H9 (cell line): ENCODE data around the gene GPAT3. TPM values are rescaled to one million over a fixed set of nuclear protein-coding genes. Genes with fewer than 3 reads are reported as not detected.

Experiments used
- DNase-seq: peaks from one replicate; pipeline ENCODE4 v3.0.0-alpha.2; 2017
- H2AFZ ChIP-seq: one replicate; pipeline ENCODE4 v1.6.1; 2013; ENCODE audit warnings: mild to moderate bottlenecking, low read length, control low read depth, moderate library complexity
- H2AK5ac ChIP-seq: 2 replicates; pipeline ENCODE4 v1.6.1; 2013; ENCODE audit warnings: low read length, control low read depth, mixed read lengths; ENCODE audit not compliant: insufficient read length
- H2BK120ac ChIP-seq: one replicate; pipeline ENCODE4 v1.6.1; 2013; ENCODE audit warnings: low read depth, mild to moderate bottlenecking, low read length, control low read depth, inconsistent platforms; ENCODE audit not compliant: poor library complexity, severe bottlenecking
- H2BK12ac ChIP-seq: 2 replicates; pipeline ENCODE4 v1.6.1; 2013; ENCODE audit warnings: low read length, control low read depth, mixed read lengths, low read depth; ENCODE audit not compliant: insufficient read length
- H2BK15ac ChIP-seq: 2 replicates; pipeline ENCODE4 v1.6.1; 2013; ENCODE audit warnings: low read depth, low read length, control low read depth
- H2BK20ac ChIP-seq: one replicate; pipeline ENCODE4 v1.6.1; 2013; ENCODE audit warnings: low read depth, mild to moderate bottlenecking, low read length, control low read depth, inconsistent platforms; ENCODE audit not compliant: poor library complexity, severe bottlenecking
- H2BK5ac ChIP-seq: 2 replicates; pipeline ENCODE4 v1.6.1; 2013; ENCODE audit warnings: low read length, control low read depth, mixed read lengths; ENCODE audit not compliant: insufficient read length
- H3K14ac ChIP-seq: 2 replicates; pipeline ENCODE4 v1.6.1; 2013; ENCODE audit warnings: low read length, control low read depth; ENCODE audit not compliant: insufficient read depth
- H3K18ac ChIP-seq: 2 replicates; pipeline ENCODE4 v1.6.1; 2013; ENCODE audit warnings: low read depth, mild to moderate bottlenecking, mixed read lengths, low read length, control low read depth; ENCODE audit not compliant: insufficient read length
- H3K23ac ChIP-seq: 2 replicates; pipeline ENCODE4 v1.6.1; 2013; ENCODE audit warnings: low read length, control low read depth, mixed read lengths, low read depth; ENCODE audit not compliant: insufficient read length
- H3K23me2 ChIP-seq: 2 replicates; pipeline ENCODE4 v1.6.1; 2013; ENCODE audit warnings: low read depth, mild to moderate bottlenecking, mixed read lengths, low read length, control low read depth; ENCODE audit not compliant: insufficient read length, poor library complexity, severe bottlenecking
- H3K27ac ChIP-seq: 2 replicates; pipeline ENCODE4 v1.5.1; 2013; ENCODE audit warnings: low read length, control low read depth, mixed read lengths, low read depth; ENCODE audit not compliant: insufficient read length
- H3K27me3 ChIP-seq: 2 replicates; pipeline ENCODE4 v1.6.1; 2013; ENCODE audit warnings: low read length, control low read depth, inconsistent platforms; ENCODE audit not compliant: insufficient read depth
- H3K4ac ChIP-seq: 2 replicates; pipeline ENCODE4 v1.6.1; 2013; ENCODE audit warnings: low read depth, mild to moderate bottlenecking, control low read depth, inconsistent platforms, low read length, moderate library complexity
- H3K4me1 ChIP-seq: 2 replicates; pipeline ENCODE4 v1.6.1; 2013; ENCODE audit warnings: low read length, control low read depth, inconsistent platforms; ENCODE audit not compliant: insufficient read depth
- H3K4me2 ChIP-seq: 2 replicates; pipeline ENCODE4 v1.6.1; 2013; ENCODE audit warnings: low read length, control low read depth, mixed read lengths; ENCODE audit not compliant: insufficient read length, insufficient read depth
- H3K56ac ChIP-seq: 2 replicates; pipeline ENCODE4 v1.6.1; 2013; ENCODE audit warnings: low read depth, mild to moderate bottlenecking, mixed read lengths, low read length, control low read depth; ENCODE audit not compliant: insufficient read length
- H3K79me1 ChIP-seq: 2 replicates; pipeline ENCODE4 v1.6.1; 2013; ENCODE audit warnings: low read depth, mild to moderate bottlenecking, moderate library complexity, low read length, control low read depth, inconsistent platforms; ENCODE audit not compliant: insufficient read depth, poor library complexity, severe bottlenecking
- H3K79me2 ChIP-seq: 2 replicates; pipeline ENCODE4 v1.6.1; 2013; ENCODE audit warnings: low read length, control low read depth, inconsistent platforms; ENCODE audit not compliant: insufficient read depth
- H3K9ac ChIP-seq: 2 replicates; pipeline ENCODE4 v1.6.1; 2013; ENCODE audit warnings: low read length, control low read depth, mixed read lengths; ENCODE audit not compliant: insufficient read length; ENCODE audit errors: extremely low read depth
- H3K9me3 ChIP-seq: one replicate; pipeline ENCODE4 v1.6.1; 2013; ENCODE audit warnings: low read depth, low read length, inconsistent platforms; ENCODE audit not compliant: control insufficient read depth
- H3T11ph ChIP-seq: one replicate; pipeline ENCODE4 v1.6.1; 2013; ENCODE audit warnings: mild to moderate bottlenecking, low read length, control low read depth, inconsistent platforms
- H4K20me1 ChIP-seq: one replicate; pipeline ENCODE4 v1.6.1; 2013; ENCODE audit not compliant: control insufficient read depth, insufficient read length, insufficient read depth
- H4K5ac ChIP-seq: 2 replicates; pipeline ENCODE4 v1.6.1; 2013; ENCODE audit warnings: low read depth, mild to moderate bottlenecking, mixed read lengths, low read length, control low read depth; ENCODE audit not compliant: insufficient read length
- H4K8ac ChIP-seq: replicated peaks from 2 replicates; pipeline ENCODE4 v1.6.1; 2013; ENCODE audit warnings: low read length, control low read depth, mixed read lengths, low read depth; ENCODE audit not compliant: insufficient read length
- H4K91ac ChIP-seq: 2 replicates; pipeline ENCODE4 v1.6.1; 2013; ENCODE audit warnings: low read depth, mild to moderate bottlenecking, moderate library complexity, mixed read lengths, low read length, control low read depth; ENCODE audit not compliant: insufficient read length
- H3K27ac Mint-ChIP-seq, 3 experiments: 2 replicates in 2 of 3; 3 replicates in 1 of 3; pipeline ENCODE4 v1.8.0; 2020 to 2021; ENCODE audit warnings: mixed read lengths in 3 of 3, mild to moderate bottlenecking in 1 of 3, moderate library complexity in 1 of 3
- H3K27me3 Mint-ChIP-seq: 2 replicates; pipeline ENCODE4 v1.8.0; 2021; ENCODE audit warnings: low read depth, mild to moderate bottlenecking, moderate library complexity, mixed read lengths
- H3K36me3 Mint-ChIP-seq, 3 experiments: 2 replicates in 2 of 3; 3 replicates in 1 of 3; pipeline ENCODE4 v1.8.0; 2020 to 2021; ENCODE audit warnings: low read depth in 3 of 3, mixed read lengths in 3 of 3; ENCODE audit not compliant: insufficient read depth in 1 of 3
- H3K4me1 Mint-ChIP-seq, 2 experiments: 2 replicates each; pipeline ENCODE4 v1.8.0; 2020; ENCODE audit warnings: mixed read lengths in 2 of 2
- H3K4me3 Mint-ChIP-seq, 2 experiments: 2 replicates in 1 of 2; 3 replicates in 1 of 2; pipeline ENCODE4 v1.8.0; 2020 to 2021; ENCODE audit warnings: mild to moderate bottlenecking in 2 of 2, mixed read lengths in 2 of 2, moderate library complexity in 1 of 2
- H3K9me3 Mint-ChIP-seq, 2 experiments: 2 replicates in 1 of 2; 3 replicates in 1 of 2; pipeline ENCODE4 v1.8.0; 2020; ENCODE audit warnings: mild to moderate bottlenecking in 2 of 2, mixed read lengths in 2 of 2, moderate library complexity in 1 of 2
- CTCF ChIP-seq: fragments of 200-600 bp; sonication (generic); conservative IDR thresholded peaks from 3 replicates; pipeline ENCODE4 v1.8.0; 2021; ENCODE audit warnings: antibody characterized with exemption, mild to moderate bottlenecking
- WGBS: extraction: QIAGEN DNeasy Blood & Tissue Kit; methylation state at CpG from one replicate; pipeline ENCODE4 v1.1.7; 2013; ENCODE audit warnings: missing lambda C conversion rate, low lambda C conversion rate, mixed read lengths; ENCODE audit not compliant: insufficient read length; ENCODE audit errors: extremely low coverage; 5-methylcytosine and 5-hydroxymethylcytosine counted together
- total RNA-seq: library from RNA; stranded (reverse); gene quantifications from 2 replicates; pipeline ENCODE4 v1.2.1, GENCODE V29; 2021

Gene GPAT3
- total RNA-seq, 1 experiment from 2014 or later, result 1.8 TPM

- Histone ChIP-seq H4K8ac (no peak overlapping the region), H2AFZ (no peak overlapping the region), H3K18ac (no peak overlapping the region), H3K14ac (no peak overlapping the region), H4K91ac (no peak overlapping the region), H3K23ac (no peak overlapping the region), H3K9me3 (no peaks in the 10 kb centered on the region), H3K27me3 (0 out of 2 replicates have a peak, but pooled peaks cover 1% of the 10 kb centered on the region), H3K9ac (no peak overlapping the region), H3K4me1 (no peaks in the 10 kb centered on the region), H2BK15ac (no peak overlapping the region), H3K4me2 (no peak overlapping the region), H3K79me1 (no peaks in the 10 kb centered on the region), H2BK20ac (no peak overlapping the region), H2BK12ac (no peak overlapping the region), H3K4ac (no peak overlapping the region), H3K56ac (no peak overlapping the region), H2BK120ac (no peak overlapping the region), H3K79me2 (no peaks in the 10 kb centered on the region), H2BK5ac (no peak overlapping the region), H4K20me1 (no peaks in the 10 kb centered on the region), H2AK5ac (no peak overlapping the region), H3K27ac (no peak overlapping the region), H3T11ph (no peak overlapping the region), H3K23me2 (no peaks in the 10 kb centered on the region), H4K5ac (no peak overlapping the region)
- no peak for TF ChIP-seq CTCF
- Mint-ChIP-seq H3K4me1 (peaks cover 3 to 4% of the 10 kb centered on the region in 2 experiments), H3K27ac (no peak overlapping the region), H3K36me3 (no peaks in the 10 kb centered on the region), H3K27me3 (peaks cover 2% of the 10 kb centered on the region; the same call in 1 of the 2 replicates), H3K9me3 (no peaks in the 10 kb centered on the region), H3K4me3 (no peak overlapping the region)
- no CpG with 5 or more reads among the region's 6 CpGs for WGBS
- DNase-seq, result no peak
Measured at GRCh38 chr4:83629945-83630721, 94.2 kb downstream of the GPAT3 start.
